Measurements from ENCODE around the gene PTPRE. TPM values are rescaled to one million over a fixed set of nuclear protein-coding genes. Genes with fewer than 3 reads are reported as not detected.

The PTPRE gene
- total and polyA plus RNA-seq, 7 donors, result 0.48 to 4.5 (median 2.7) TPM

GRCh38 chr10:128114901-128115300 lies 208.0 kb downstream of the PTPRE start:
- 76 to 86% (median 78%) methylated on average over 2 of the region's 2 CpGs for WGBS, 3 donors
- no peak overlapping the region for H3K27ac ChIP-seq
- no peaks in the 10 kb centered on the region for H3K9me3 ChIP-seq
- TF ChIP-seq CTCF (IDR thresholded peaks at IDR 0.05), result no peak
- H3K27me3 ChIP-seq (ENCODE audit: insufficient read depth in 3 of 3, low read length in 2 of 3), result peaks cover 0 to 15% (median 0%) of the 10 kb centered on the region in 3 donors
- ATAC-seq (no peak), DNase-seq (no peak)
- H3K36me3 ChIP-seq (ENCODE audit: insufficient read depth in 1 of 2, low read depth in 1 of 2), result no peaks in the 10 kb centered on the region
- H3K4me1 ChIP-seq, result no peaks in the 10 kb centered on the region
- intact Hi-C loops (cut with DNase I), result no loop called here
- H3K4me3 ChIP-seq, result no peak overlapping the region

GRCh38 chr10:128115356-128115755 lies 208.5 kb downstream of the PTPRE start:
- Histone ChIP-seq H3K9me3 (no peaks in the 10 kb centered on the region), H3K4me1 (no peaks in the 10 kb centered on the region), H3K36me3 (ENCODE audit: insufficient read depth in 1 of 2, low read depth in 1 of 2) (no peaks in the 10 kb centered on the region), H3K27me3 (ENCODE audit: insufficient read depth in 3 of 3, low read length in 2 of 3) (peaks cover 0 to 15% (median 0%) of the 10 kb centered on the region in 3 donors), H3K27ac (no peak overlapping the region), H3K4me3 (no peak overlapping the region)
- DNase-seq (no peak), ATAC-seq (no peak)
- no peak for TF ChIP-seq CTCF (IDR thresholded peaks at IDR 0.05)
- WGBS, 3 donors, result 96 to 98% (median 98%) methylated on average over 8 of the region's 8 CpGs
- intact Hi-C loops (cut with DNase I), result no loop called here

- no peak for ATAC-seq
- Histone ChIP-seq H3K27me3 (ENCODE audit: insufficient read depth in 3 of 3, low read length in 2 of 3) (peaks cover 0 to 15% (median 0%) of the 10 kb centered on the region in 3 donors), H3K36me3 (ENCODE audit: insufficient read depth in 1 of 2, low read depth in 1 of 2) (no peaks in the 10 kb centered on the region), H3K4me1 (no peaks in the 10 kb centered on the region), H3K27ac (no peak overlapping the region), H3K4me3 (no peak overlapping the region), H3K9me3 (no peaks in the 10 kb centered on the region)
- 61 to 65% (median 64%) methylated on average over 4 of the region's 4 CpGs for WGBS, 3 donors
- intact Hi-C loops (cut with DNase I), result no loop called here
- no peak for TF ChIP-seq CTCF (IDR thresholded peaks at IDR 0.05)
- no peak for DNase-seq
Observed at GRCh38 chr10:128116187-128116586, 209.3 kb downstream of the PTPRE start.

- Histone ChIP-seq H3K4me1 (no peaks in the 10 kb centered on the region), H3K36me3 (ENCODE audit: insufficient read depth in 1 of 2, low read depth in 1 of 2) (no peaks in the 10 kb centered on the region), H3K27ac (no peak overlapping the region), H3K4me3 (no peak overlapping the region), H3K27me3 (ENCODE audit: insufficient read depth in 3 of 3, low read length in 2 of 3) (peaks cover 0 to 15% (median 0%) of the 10 kb centered on the region in 3 donors), H3K9me3 (no peaks in the 10 kb centered on the region)
- WGBS, 3 donors, result 83 to 92% (median 88%) methylated on average over 13 of the region's 13 CpGs
- ATAC-seq, result no peak
- no peak for TF ChIP-seq CTCF (IDR thresholded peaks at IDR 0.05)
- no peak for DNase-seq
- intact Hi-C loops (cut with DNase I), result no loop called here
Observed at GRCh38 chr10:128116851-128117615, 210.1 kb downstream of the PTPRE start.
